Choroid plexus epithelial cell (primary cell): ENCODE results near the gene LMNA.

Source experiments
- DNase-seq: peaks from one replicate; pipeline ENCODE4 v3.0.0-alpha.2; 2010; ENCODE audit warnings: low read depth
- H3K4me3 ChIP-seq: 2 replicates; pipeline ENCODE4 v1.5.1; 2011; ENCODE audit warnings: low read depth, mild to moderate bottlenecking, control low read depth, low read length, moderate library complexity
- TF ChIP-seq, protein P1 (sequence below): conservative IDR thresholded peaks from 2 replicates; pipeline ENCODE4 v1.5.1; 2011; ENCODE audit warnings: low read depth, mild to moderate bottlenecking, control low read depth, inconsistent platforms, low read length, moderate library complexity

The LMNA gene

DNA sequence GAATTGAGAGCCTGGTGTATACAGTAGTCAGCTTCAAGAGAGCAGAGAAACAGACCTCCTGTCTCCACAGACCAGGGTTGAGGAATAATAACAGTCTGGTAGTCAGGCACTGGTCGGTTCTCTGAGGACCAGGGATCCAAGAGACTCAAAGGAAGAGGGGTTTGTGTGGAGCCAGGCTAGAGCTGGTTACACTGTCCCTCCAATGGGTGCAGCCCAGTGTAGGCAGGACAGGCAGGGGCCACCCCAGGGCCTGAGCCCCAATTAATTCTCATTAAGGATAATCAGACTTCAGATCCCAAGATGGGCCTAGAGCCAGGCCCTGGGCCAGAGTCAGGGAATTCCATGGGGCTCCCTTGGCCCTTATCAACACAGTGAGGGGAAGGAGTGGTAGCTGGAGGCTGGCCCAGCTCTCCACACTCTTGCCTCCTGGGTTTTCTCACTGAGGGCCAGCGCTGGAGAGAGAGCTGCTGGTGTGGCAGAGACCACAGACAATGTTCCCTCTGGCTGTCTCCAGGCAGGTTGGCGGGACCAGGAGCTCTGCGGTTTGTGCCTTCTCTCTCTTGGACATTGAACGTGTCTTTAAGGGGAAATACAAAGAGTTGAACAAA is 48.0 kb downstream of the LMNA start:
- no peak for DNase-seq
- TF ChIP-seq, protein P1, sequence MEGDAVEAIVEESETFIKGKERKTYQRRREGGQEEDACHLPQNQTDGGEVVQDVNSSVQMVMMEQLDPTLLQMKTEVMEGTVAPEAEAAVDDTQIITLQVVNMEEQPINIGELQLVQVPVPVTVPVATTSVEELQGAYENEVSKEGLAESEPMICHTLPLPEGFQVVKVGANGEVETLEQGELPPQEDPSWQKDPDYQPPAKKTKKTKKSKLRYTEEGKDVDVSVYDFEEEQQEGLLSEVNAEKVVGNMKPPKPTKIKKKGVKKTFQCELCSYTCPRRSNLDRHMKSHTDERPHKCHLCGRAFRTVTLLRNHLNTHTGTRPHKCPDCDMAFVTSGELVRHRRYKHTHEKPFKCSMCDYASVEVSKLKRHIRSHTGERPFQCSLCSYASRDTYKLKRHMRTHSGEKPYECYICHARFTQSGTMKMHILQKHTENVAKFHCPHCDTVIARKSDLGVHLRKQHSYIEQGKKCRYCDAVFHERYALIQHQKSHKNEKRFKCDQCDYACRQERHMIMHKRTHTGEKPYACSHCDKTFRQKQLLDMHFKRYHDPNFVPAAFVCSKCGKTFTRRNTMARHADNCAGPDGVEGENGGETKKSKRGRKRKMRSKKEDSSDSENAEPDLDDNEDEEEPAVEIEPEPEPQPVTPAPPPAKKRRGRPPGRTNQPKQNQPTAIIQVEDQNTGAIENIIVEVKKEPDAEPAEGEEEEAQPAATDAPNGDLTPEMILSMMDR, result no peak
- no peak overlapping the region for H3K4me3 ChIP-seq

DNA sequence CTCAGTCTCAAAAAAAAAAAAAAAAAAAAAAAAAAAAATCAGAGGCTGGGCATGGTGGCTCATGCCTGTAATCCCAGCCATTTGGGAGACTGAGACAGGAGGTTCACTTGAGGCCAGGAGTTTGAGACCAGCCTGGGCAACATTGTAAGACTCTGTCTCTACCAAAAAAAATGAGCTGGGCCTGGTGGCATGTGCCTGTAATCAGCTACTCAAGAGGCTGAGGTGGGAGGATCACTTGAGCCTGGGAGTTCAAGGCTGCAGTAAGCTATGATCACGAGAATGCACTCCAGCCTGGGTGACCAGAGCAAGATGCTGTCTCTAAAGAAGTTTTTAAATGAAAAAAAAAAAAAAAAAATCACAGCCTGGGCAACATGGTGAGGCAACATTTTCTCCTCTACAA is 49.2 kb downstream of the LMNA start:
- no peak for DNase-seq
- TF ChIP-seq, protein P1, result no peak
- H3K4me3 ChIP-seq, result no peak overlapping the region

DNA sequence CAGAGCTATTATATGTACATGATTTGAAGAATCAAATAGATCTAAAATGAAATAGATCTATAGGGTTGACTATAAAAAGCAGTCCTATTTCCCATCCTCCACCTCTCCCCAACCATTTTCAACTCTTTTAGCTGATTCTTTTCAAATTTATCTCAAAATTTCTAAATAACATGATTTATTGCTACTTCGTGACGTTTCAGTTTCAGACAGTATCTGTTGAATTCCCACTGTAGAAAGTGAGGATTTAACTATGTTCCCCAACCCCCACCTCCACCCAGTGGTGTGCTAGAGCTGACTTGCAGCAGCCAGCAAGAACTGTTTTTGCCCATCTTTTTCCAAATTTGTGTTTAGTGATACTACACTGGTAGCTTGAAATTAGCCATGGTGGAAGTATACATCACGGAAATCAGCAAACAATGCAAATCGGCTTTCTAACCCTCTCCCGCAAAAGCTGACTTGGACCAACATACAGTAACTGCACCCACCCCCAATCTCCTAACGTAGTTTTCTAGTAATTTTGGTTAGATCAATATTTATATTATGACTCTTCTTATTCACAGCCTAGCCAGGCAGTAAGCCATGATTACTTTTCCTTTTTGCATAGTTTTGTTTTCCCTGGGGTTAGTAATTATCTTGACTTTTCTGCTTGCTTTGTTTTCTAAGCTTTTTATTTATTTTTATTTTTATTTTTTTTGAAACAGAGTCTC is 49.8 kb downstream of the LMNA start:
- no peak for DNase-seq
- TF ChIP-seq, protein P1, result no peak

DNA sequence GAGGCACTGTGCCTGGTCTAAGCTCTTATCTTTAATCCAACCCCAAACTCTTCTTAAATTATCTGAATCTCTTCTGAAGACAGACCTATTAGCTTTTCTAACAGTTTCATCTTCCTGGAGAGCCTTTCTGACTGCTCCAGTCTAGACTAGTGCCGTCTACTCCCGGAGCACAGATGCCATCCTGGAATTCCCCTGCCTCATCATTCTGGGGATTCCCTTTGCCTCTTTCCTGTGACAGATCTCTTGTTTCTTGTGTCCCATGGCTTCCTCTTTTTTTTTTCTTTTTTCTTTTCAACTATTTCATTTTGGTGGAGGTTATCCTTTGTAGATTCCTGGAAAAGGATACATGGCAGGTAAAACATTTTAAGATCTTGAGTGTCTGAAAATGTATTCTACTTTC is 50.6 kb downstream of the LMNA start:
- no peak overlapping the region for H3K4me3 ChIP-seq
- DNase-seq, result no peak
- TF ChIP-seq, protein P1, result no peak

More for the DNA sequence above, 49.8 kb downstream of the LMNA start:
- no peak overlapping the region for H3K4me3 ChIP-seq

DNA sequence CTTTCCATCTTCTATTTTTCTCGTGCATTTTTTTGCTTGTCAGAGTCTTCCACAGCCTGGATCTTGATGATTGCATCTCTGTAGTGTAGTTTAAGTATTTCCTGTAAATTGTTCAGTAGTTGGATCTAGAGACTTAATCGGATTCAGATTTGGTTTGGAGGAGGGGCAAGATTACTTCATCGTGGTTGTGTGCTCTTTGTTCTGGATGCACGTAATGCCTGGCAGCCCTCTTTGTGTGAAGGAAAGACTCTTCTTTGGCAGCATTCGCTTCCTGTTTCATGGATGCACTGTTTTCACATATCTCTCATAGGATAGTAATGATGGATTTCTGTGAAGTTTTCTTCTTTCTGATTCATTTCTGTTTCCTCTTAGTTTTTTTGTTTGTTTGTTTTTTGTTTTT is 53.0 kb downstream of the LMNA start:
- no peak for DNase-seq
- no peak overlapping the region for H3K4me3 ChIP-seq
- TF ChIP-seq, protein P1, result no peak

DNA sequence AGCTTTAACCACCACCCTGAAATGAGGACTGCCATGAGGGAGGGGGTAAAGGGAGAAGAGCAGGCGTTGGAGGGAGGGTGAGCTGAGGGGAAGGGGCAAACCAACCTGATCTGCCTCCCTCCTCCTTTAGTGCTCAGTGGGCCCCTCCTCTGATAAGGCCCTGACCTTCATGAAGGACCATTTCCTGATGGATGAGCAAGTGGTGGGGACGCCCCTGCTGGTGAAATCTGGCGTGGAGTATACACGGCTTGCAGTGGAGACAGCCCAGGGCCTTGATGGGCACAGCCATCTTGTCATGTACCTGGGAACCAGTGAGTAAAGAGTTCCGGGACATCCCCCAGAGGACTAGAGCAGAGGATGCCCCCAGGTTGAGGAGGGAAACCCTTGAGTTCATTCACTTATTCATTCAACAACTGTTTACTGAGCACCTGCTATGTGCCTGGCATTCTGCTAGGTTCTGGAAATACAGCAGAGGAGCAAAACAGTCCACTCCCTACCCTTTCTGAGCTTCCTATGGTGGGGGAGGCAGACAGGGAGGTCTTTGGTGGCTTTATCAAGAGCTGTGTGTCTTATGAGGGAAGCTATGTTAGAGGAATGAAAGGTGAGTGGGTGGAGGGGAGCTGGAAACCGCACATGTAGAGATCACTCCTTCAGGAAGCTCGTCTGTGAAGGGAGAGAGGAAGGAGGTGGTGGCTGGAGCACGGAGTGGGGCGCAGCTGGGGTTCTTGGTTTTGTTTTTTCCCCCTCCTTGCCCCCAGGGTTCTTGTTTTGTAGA is 58.4 kb downstream of the LMNA start:
- TF ChIP-seq, protein P1, result peak; percentile 20
- DNase-seq, result no peak
- no peak overlapping the region for H3K4me3 ChIP-seq
